Stromal cell of bone marrow (primary cell): ENCODE measurements around the gene SLC25A34.

Experiments
- DNase-seq: peaks from one replicate; pipeline ENCODE4 v3.0.0-alpha.2; 2012; ENCODE audit warnings: low read depth

SLC25A34 gene

DNA sequence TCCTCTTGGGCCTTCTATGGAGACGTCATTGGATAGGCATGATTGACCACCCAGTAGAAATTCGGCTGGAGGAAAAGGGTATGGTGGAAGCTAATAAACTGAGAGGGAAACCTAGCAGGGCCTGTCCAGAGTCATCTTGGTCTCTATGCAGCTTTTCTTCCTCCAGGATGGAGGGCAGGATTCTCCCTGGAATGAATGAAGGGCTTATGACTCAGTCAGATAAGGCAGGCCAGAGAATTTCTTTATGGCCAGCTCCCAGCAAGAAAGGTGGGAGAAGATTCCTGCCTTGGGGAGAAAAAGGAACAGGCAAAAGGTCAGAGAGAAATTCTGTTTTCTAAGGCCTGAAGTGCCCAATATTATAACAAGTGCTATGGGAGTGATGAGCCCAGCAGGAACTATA, 39.6 kb downstream of the SLC25A34 start:
- DNase-seq = no peak

DNA sequence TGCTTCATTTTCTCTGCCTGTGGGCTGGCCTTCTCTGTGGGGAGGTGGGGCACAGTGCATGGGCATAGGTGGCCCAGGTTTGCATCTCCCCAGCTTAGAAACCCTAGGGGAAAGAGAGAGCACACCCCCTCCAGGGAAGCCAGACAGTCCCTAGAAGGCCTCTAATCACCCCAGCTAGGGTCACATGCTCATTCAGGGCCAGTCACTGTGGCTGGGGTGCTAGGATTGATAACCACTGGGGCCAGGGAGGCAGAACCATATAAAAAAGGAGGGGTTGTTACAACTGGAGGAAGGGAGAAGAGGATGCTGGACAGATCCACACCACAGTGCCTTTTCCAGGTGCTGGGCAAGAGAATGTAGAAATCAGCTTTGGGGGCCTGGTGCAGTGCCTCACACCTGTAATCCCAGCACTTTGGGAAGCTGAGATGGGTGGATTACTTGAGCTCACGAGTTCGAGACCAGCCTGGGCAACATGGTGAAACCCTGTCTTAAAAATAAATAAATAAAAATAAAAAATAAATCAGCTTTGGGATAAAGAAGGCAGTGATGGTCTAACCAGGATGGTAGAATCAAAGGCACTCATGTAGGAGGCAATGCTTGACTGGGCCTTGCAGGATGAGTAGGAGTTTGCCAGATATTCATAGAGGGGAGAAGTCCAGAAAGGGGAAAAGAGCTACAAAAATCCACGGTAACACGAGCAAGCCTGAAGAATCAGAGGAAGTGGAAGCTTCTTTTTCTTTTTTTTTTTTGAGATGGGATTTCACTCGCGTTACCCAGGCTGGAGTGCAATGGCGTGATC, 42.0 kb downstream of the SLC25A34 start:
- DNase-seq = no peak

DNA sequence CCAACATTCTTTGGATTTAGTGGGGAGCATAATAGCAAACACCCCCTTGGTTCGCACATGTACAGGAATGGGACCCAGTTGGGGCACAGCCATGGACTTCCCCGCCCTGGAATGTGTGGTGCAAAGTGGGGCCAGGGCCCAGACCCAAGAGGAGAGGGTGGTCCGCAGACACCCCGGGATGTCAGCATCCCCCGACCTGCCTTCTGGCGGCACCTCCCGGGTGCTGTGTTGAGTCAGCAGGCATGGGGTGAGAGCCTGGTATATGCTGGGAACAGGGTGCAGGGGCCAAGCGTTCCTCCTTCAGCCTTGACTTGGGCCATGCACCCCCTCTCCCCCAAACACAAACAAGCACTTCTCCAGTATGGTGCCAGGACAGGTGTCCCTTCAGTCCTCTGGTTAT, 49.6 kb downstream of the SLC25A34 start:
- DNase-seq = no peak

DNA sequence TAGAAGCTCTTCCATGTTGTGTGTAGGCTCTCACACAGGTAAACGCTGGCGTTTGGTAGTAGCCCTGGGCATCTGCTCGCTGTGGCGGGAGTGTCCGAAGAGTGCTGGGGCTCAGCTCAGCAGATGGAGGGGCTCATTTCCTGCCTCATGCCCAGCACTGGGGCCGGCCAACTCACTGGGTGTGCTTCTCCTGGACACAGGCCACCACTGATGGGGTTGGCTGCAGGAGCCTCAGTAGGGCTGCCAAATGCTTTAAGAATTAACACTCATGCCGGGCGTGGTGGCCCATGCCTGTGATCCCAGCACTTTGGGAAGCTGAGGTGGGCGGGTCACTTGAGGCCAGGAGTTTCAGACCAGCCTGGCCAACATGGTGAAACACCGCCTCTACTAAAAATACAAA, 50.5 kb downstream of the SLC25A34 start:
- DNase-seq = peak; percentile 36

DNA sequence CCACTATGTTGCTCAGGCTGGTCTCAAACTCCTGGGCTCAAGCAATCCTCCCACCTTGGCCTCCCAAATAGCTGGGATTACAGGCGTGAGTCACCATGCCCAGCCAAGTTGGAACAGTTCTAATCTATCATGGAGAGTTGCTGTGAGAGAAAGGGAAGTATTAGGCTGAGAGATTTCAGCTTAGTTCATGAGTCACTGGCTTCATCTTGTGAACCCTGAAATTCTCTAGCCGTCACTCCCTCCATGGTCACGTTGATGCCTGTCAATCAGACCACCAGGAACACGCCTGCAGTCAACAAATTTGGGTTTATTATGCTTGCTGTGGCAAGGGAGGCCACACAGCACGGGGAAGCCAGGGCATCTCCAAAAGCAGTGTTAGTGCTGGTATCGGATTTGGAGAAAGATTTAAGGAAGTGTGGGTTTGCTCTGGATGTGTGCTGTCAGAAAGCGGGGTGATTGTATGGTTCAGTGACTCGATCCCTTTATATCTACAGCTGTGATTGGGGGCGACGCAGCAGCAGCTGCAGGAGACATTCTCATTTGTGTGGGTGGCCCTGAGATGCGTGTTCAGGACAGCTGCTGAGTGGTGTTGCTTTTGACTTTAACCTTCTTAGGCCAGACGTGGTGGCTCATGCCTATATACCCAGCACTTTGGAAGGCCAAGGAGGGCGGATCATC, 52.7 kb downstream of the SLC25A34 start:
- no peak for DNase-seq
